A673 (cell line): Measurements from ENCODE around the gene IL1RN. TPM values are rescaled to one million over a fixed set of nuclear protein-coding genes. Genes with fewer than 3 reads are reported as not detected.

Experiments
- BruUV-seq: library from RNA; stranded (reverse); fragments of 400-500 nt; replicated peaks from 2 replicates; lab custom pipeline; 2021; lab: Mats Ljungman, UMichigan
- CTCF ChIA-PET: fragments of 300-600 bp; sonication (Branson Sonifier 250); formaldehyde crosslinking; loops from one replicate; lab custom pipeline; 2022; ENCODE audit warnings: antibody characterized with exemption; lab: Charles Lee
- POLR2A ChIA-PET: fragments of 300-600 bp; sonication (Branson Sonifier 250); formaldehyde crosslinking; loops from one replicate; lab custom pipeline; 2022; ENCODE audit warnings: antibody characterized with exemption; ENCODE audit not compliant: low non-redundant PET; lab: Charles Lee
- DNase-seq: peaks from one replicate; pipeline ENCODE4 v3.0.0-alpha.2; 2015; ENCODE audit warnings: low spot score
- H3K27ac ChIP-seq: fragments of 200-600 bp; sonication (generic); 2 replicates; pipeline ENCODE4 v1.5.1; 2016; ENCODE audit warnings: mixed run types, low read depth, mild to moderate bottlenecking, mixed read lengths, antibody characterized with exemption, low read length; ENCODE audit not compliant: poor library complexity, severe bottlenecking
- H3K27me3 ChIP-seq: fragments of 200-600 bp; sonication (generic); replicated peaks from 2 replicates; pipeline ENCODE4 v1.6.1; 2017; ENCODE audit warnings: mixed run types, low read depth, mild to moderate bottlenecking, mixed read lengths, antibody characterized with exemption, low read length; ENCODE audit not compliant: insufficient read depth, poor library complexity
- H3K36me3 ChIP-seq: fragments of 200-600 bp; sonication (generic); 2 replicates; pipeline ENCODE4 v1.6.1; 2016; ENCODE audit warnings: mixed run types, mild to moderate bottlenecking, mixed read lengths, antibody characterized with exemption, low read length; ENCODE audit not compliant: insufficient read depth, poor library complexity, severe bottlenecking
- H3K4me1 ChIP-seq: fragments of 200-600 bp; sonication (generic); 2 replicates; pipeline ENCODE4 v1.6.1; 2017; ENCODE audit warnings: mixed run types, mild to moderate bottlenecking, mixed read lengths, antibody characterized with exemption, low read length; ENCODE audit not compliant: insufficient read depth, poor library complexity, severe bottlenecking
- H3K4me3 ChIP-seq: fragments of 200-600 bp; sonication (generic); 2 replicates; pipeline ENCODE4 v1.5.1; 2016; ENCODE audit warnings: low read depth, mixed run types, mild to moderate bottlenecking, mixed read lengths, low read length; ENCODE audit not compliant: poor library complexity, severe bottlenecking
- H3K9me3 ChIP-seq: fragments of 200-600 bp; sonication (generic); 2 replicates; pipeline ENCODE4 v1.6.1; 2016; ENCODE audit warnings: mixed run types, low read depth, mild to moderate bottlenecking, mixed read lengths, antibody characterized with exemption, low read length; ENCODE audit not compliant: poor library complexity, severe bottlenecking
- EZH2 ChIP-seq: fragments of 200-600 bp; sonication (generic); IDR thresholded peaks from 2 replicates; pipeline ENCODE4 v1.6.1; 2017; ENCODE audit warnings: borderline replicate concordance, low read depth, mild to moderate bottlenecking, mixed read lengths, antibody characterized with exemption, low read length; ENCODE audit not compliant: poor library complexity, severe bottlenecking
- intact Hi-C: fragments of 100-400 bp; cut with micrococcal nuclease; formaldehyde crosslinking; loops from one replicate; pipeline ENCODE4 v1.10.0; 2022; ENCODE audit not compliant: unreplicated experiment
- total RNA-seq: library from RNA; stranded (reverse); gene quantifications from 2 replicates; pipeline ENCODE4 v1.2.3, GENCODE V29; 2021
- TF ChIP-seq, protein P1 (sequence below): fragments of 300-800, 200-600 bp; sonication (generic); conservative IDR thresholded peaks from 2 replicates; pipeline ENCODE4 v1.5.1; 2017; ENCODE audit warnings: low read depth, mild to moderate bottlenecking, antibody characterized with exemption, low read length, moderate library complexity, mixed read lengths

The IL1RN gene
- total RNA-seq, 1 experiment from 2014 or later, result not detected

DNA sequence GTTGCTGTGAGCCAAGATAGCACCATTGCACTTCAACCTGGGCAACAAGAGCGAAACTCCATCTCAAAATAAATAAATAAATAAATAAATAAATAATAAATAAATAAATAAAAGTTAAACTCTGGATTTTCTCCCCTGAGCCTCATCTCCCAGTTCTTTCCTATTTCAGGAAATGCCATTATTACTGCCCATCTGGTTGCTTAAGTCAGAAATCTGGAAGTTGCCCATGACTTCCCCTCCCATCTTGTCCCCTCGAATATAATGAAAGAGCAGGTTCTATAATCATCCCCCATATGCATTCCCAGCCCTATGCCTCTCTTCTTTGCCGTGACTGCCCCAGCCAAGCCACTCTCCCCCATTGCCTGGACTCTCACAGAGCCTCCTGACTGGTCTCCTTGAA is 42.2 kb downstream of the IL1RN start:
- H3K4me1 ChIP-seq, result no peaks in the 10 kb centered on the region
- H3K27ac ChIP-seq, result no peak overlapping the region
- ChIA-PET CTCF (no interaction called here), POLR2A (no interaction called here)
- DNase-seq, result no peak
- BruUV-seq, result no TSS peak
- intact Hi-C loops, result no loop called here
- no peaks in the 10 kb centered on the region for H3K36me3 ChIP-seq
- no peaks in the 10 kb centered on the region for H3K9me3 ChIP-seq
- TF ChIP-seq, protein P1, sequence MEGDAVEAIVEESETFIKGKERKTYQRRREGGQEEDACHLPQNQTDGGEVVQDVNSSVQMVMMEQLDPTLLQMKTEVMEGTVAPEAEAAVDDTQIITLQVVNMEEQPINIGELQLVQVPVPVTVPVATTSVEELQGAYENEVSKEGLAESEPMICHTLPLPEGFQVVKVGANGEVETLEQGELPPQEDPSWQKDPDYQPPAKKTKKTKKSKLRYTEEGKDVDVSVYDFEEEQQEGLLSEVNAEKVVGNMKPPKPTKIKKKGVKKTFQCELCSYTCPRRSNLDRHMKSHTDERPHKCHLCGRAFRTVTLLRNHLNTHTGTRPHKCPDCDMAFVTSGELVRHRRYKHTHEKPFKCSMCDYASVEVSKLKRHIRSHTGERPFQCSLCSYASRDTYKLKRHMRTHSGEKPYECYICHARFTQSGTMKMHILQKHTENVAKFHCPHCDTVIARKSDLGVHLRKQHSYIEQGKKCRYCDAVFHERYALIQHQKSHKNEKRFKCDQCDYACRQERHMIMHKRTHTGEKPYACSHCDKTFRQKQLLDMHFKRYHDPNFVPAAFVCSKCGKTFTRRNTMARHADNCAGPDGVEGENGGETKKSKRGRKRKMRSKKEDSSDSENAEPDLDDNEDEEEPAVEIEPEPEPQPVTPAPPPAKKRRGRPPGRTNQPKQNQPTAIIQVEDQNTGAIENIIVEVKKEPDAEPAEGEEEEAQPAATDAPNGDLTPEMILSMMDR, result no peak
- TF ChIP-seq EZH2, result no peak
- H3K4me3 ChIP-seq, result no peak overlapping the region
- H3K27me3 ChIP-seq, result no peaks in the 10 kb centered on the region

DNA sequence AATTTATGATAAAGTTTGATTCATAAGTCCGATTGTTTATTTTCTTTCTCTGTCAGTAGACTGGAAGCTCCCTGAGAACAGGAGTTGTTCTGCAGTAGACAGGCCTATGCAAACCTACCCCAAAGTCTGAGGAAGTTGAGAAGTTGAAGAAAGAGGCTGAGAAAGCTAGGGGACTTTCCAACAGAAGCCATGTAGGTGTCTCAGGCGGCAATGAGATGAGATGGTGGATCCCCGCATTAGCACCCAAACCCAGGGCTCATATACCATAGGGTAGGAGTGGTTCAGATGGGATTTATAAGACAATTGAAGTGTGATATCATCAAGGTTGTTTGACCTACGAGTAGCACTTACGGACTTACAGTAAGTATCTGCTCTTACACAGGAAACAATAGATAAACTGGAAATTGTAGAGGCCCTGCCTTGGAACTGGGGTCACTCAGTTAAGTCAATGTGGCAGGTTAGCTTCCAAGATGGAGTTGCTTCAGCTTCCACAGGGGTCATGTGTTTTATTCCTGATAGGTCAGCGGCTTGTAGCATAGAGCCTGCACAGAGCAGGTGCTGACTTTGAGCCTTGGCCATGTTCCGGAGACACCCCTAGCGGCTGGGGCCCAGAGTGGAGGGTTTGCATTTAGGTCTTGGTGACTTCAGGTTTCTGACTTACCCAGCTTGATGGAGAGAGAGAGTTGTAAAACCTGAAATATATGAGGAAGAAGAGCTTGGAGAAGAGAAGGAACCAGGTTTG is 44.1 kb downstream of the IL1RN start:
- no peak for DNase-seq
- H3K4me1 ChIP-seq, result no peaks in the 10 kb centered on the region
- H3K9me3 ChIP-seq, result no peaks in the 10 kb centered on the region
- no peaks in the 10 kb centered on the region for H3K27me3 ChIP-seq
- no peak overlapping the region for H3K4me3 ChIP-seq
- no peak overlapping the region for H3K27ac ChIP-seq
- TF ChIP-seq EZH2, result no peak
- TF ChIP-seq, protein P1, result no peak
- POLR2A ChIA-PET, result interaction anchor here (0.6 kb wide), 1 partner anchor 172 kb away, joined by 4 read pairs; no protein-coding TSS in a partner anchor
- no peaks in the 10 kb centered on the region for H3K36me3 ChIP-seq
- BruUV-seq, result no TSS peak
- CTCF ChIA-PET, result no interaction called here
- intact Hi-C loops, result no loop called here

DNA sequence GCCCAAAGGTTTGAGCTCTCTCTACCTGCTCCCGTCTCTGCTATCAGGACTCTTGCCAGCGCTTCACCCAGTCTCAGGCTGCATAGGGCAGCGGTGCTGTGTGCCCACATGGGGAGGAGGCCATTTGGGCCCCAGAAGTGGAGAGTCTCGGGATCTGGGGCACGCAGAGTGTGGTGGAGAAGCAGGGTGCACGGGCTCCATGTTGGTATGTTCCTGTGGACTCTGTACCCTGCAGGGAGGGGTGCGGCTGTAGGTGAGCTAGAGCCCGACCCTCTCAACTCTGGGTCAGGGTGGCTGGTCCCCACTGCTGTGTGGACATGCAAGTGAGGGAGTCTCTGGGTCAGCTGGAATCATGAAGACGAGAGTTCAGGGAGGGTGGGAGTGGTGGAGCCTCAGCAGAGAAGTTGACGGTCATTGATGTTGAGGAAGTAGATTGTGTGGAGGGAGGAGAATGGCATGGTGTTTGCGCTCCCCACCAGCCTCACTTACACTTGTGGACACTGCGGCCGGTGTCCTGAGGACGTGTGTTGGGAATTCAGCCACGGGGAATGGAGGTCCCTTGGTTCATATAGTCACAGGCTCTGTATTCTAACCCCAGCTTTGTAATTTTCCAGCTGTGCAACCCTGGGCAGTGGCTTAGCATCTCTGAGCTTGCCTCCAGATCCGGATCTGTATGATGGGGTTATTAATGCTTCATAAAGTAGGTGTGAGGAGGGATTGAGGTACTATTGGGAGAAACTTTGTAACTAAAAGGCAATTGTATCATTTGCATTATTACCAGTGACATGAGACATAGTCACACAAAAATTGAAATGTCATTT is 45.5 kb downstream of the IL1RN start:
- ChIA-PET CTCF (no interaction called here), POLR2A (no interaction called here)
- intact Hi-C loops, result no loop called here

More for the DNA sequence above, 45.5 kb downstream of the IL1RN start:
- no peaks in the 10 kb centered on the region for H3K27me3 ChIP-seq
- TF ChIP-seq EZH2, result no peak
- TF ChIP-seq, protein P1, result no peak
- H3K27ac ChIP-seq, result no peak overlapping the region
- DNase-seq, result no peak
- no peaks in the 10 kb centered on the region for H3K9me3 ChIP-seq
- no peaks in the 10 kb centered on the region for H3K36me3 ChIP-seq
- H3K4me1 ChIP-seq, result no peaks in the 10 kb centered on the region
- H3K4me3 ChIP-seq, result no peak overlapping the region
- BruUV-seq, result no TSS peak
